Measurements from ENCODE around the gene GRK1.

The GRK1 gene

GRCh38 chr13:113763254-113763653 is 96.2 kb downstream of the GRK1 start:
- DNase-seq, result no peak

GRCh38 chr13:113763961-113764792 is 97.2 kb downstream of the GRK1 start:
- no peak for DNase-seq

GRCh38 chr13:113764793-113765563 is 98.0 kb downstream of the GRK1 start:
- no peak for DNase-seq

- no peak for DNase-seq
Observed at GRCh38 chr13:113765564-113765910, 98.5 kb downstream of the GRK1 start.

- DNase-seq, result no peak
Observed at GRCh38 chr13:113766035-113766800, 99.2 kb downstream of the GRK1 start.

GRCh38 chr13:113767366-113767765 is 100.3 kb downstream of the GRK1 start:
- no peak for DNase-seq

GRCh38 chr13:113768018-113768905 is 101.2 kb downstream of the GRK1 start:
- DNase-seq, result no peak

DNA sequence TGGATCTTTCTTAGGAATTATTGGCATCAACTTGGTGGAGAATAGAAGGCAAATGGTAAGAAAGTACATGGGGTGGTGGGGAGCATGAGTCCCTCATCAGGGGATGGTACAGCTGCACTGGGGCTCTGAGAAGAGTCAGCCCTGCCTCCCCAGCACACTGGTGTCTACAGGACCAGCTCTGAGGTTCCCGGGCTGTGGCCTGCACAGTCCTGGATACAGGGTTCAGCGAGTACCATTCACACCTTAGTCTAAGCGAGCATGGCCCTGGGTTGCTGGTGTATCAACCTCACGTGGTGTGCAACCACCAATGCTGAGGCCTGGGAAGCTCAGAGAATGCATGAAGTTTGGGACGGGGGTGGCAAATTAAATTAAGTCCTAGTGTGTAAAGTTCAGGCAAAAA is 102.1 kb downstream of the GRK1 start:
- no peak for DNase-seq

DNA sequence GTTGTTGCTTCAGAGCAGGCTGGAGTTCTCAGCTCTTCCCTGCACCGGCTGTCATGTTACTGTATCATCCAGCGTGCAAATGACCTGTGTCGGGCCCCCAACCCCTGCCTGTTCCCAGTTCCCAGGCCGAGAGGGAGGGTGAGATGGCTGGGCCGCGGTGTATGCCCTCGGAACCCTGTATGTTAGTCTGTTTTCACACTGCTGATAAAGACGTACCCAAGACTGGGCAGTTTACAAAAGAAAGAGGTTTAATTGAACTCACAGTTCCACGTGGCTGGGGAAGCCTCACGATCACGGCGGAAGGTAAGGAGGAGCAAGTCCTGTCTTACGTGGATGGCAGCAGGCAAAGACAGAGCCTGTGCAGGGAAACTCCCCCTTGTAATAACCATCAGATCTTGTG is 102.9 kb downstream of the GRK1 start:
- no peak for DNase-seq

DNA sequence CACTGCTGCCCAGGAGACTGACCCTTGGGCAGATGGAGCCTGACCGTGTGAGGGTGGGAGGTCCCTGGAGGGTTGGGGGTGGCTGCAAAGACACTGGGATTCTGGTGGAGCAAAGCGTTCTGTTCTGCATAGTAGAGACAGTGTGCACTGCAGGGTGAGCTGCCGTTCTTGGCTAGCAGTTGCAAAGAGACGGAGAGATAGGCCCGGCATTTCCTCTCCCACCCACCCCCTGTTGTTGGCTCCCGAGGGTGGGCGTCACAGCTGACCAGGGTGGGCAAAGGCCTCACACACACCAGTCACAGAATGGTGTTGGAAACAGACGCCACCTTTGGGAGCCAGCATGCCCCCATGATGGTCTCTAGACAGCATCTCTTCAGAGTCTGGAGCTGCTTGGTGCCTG is 103.4 kb downstream of the GRK1 start:
- DNase-seq, result no peak

DNA sequence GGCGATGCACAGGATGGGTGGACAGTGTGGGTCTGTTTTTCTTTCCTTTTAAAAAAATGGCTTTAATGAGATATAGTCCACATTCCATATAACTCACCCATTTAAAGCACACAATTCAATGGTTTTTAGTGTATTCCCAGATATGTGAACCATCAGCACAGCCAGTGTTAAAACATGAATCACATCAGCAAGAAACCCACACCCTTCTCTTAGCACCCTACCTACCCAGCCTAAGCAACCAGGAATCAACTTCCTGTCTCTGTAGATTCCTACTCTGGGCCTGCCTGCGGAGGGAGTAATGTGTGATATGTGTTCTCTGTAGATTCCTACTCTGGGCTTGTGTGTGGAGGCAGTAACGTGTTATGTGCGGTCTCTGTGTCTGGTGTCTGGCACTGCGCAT is 103.9 kb downstream of the GRK1 start:
- no peak for DNase-seq

DNA sequence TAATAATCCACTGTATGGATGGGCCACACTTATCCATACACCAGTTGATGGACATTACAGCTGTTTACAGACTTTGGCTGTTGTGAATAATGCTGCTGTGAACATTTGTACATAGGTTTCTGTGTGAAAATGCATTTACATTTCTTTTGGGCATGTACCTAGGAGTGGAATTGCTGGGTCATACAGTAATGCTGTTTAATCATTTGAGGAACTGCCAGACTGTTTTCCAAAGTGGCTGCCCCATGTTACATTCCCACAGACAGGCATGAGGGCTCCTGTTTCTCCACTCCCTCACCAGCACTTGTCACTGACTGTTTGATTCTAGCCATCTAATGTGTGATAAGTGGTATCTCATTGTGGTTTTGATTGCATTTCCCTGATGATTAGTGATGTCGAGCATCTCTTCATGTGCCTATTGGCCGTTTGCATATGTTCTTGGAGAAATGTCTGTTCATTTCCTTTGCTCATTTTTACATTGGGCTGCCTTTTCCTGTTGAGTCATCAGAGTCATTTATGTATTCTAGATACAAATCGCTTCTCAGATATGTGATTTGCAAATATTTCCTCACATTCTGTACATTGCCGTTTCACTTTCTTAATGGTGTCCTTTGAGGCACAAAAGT is 104.8 kb downstream of the GRK1 start:
- no peak for DNase-seq

GRCh38 chr13:113774177-113775107 is 107.4 kb downstream of the GRK1 start:
- DNase-seq, result no peak

DNA sequence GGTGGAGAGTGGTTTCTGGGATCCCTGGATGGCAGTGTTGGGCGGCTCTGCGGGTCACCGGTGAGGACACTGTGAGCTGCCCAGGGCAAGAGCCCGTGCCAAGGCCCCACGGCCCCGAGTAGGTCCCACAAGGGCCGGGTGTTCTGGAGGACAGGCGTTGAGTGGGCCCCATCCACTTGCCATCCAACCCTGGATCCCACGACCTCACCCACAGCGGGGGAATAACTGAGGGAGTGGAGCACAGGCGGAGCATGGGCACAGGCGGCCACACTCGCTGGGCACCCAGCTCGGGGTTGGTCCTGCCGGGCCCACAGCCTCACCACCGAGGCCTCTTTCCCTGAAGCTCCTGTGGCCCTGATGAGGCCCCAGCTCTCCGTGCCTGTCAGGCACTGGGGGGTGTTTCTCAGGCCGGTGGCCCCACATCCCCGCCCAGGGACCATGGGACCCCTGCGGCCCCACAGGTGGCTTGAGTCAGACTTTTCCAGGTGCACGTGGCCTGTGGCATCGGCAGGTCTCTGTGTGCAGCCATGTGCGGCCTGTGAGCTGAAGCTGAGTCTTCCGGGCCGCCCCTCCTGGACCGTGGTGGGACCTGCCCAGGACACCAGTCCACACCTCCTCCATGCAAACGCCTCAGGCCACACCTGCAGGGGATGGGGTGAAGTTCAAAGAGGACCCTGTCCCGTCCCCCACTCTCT is 108.6 kb downstream of the GRK1 start:
- no peak for DNase-seq

GRCh38 chr13:113776231-113777125 is 109.5 kb downstream of the GRK1 start:
- no peak for DNase-seq

GRCh38 chr13:113777311-113778260 is 110.6 kb downstream of the GRK1 start:
- peak; percentile 40 for DNase-seq

DNA sequence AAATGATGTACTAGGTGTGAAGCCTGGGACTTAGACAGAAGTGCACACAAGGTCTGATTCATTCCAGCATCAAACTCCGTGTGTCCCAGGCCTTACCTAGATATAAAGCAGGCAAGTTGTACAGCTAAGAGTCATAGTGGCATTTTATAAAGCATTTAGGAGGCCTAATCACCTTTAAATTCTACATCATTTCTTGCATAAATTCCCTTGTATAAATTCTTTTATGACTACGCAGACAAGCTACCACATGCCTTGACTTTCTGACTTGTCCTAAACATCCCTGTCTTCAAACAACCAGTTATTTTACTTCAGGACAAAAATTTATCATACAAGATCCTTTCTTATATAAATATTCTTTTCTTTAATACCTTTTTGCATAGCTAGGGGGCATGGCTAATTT is 114.6 kb downstream of the GRK1 start:
- DNase-seq, result no peak

DNA sequence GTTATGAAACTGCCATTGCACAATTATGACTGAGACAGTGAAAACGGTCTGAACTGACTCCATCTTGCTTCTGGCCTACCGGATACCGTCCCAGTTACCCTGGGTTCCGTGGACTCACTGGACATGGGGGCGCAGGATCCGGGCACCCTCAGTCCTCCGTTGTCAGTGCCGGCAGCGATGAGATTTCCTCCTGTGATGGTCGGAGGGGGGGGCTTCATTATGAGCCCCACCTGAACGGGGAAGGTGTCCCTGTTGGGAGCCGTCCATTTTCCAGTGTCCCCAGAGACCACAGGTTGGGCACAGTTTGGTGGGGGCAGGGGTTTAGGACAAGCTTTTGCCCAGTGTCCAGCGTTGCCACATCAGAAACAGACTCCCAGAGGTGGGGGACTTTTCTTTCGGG is 115.5 kb downstream of the GRK1 start:
- DNase-seq, result no peak

Measured in retina (tissue), 1 donor.